K562 (cell line): Measurements from ENCODE around the gene MYL12B. TPM values are rescaled to one million over a fixed set of nuclear protein-coding genes. Genes with fewer than 3 reads are reported as not detected.

ENCODE experiments used
- ASH1L ChIP-seq: fragments of 450-650 bp; IDR thresholded peaks from 2 replicates; pipeline ENCODE4 v1.6.1; 2018; ENCODE audit warnings: borderline replicate concordance, mild to moderate bottlenecking, low read depth; ENCODE audit not compliant: partially characterized antibody
- CREB1 ChIP-seq, 2 experiments: sonication (generic) in 1 of 2; formaldehyde crosslinking in 1 of 2; IDR thresholded peaks; 2 replicates each; pipeline versions ENCODE4 v1.6.1 to v1.8.0; 2012 to 2022; ENCODE audit warnings: inconsistent platforms in 1 of 2, mild to moderate bottlenecking in 1 of 2, missing genetic modification reagents in 1 of 2, moderate library complexity in 1 of 2
- CREB5 ChIP-seq: fragments of 250-450 bp; sonication (Bioruptor Pico); IDR thresholded peaks from 2 replicates; pipeline ENCODE4 v1.5.0; 2020; ENCODE audit warnings: mild to moderate bottlenecking
- DACH1 ChIP-seq: fragments of 450-650 bp; IDR thresholded peaks from 2 replicates; pipeline ENCODE4 v1.6.1; 2018; ENCODE audit not compliant: partially characterized antibody
- EZH2 ChIP-seq: IDR thresholded peaks from 2 replicates; pipeline ENCODE4 v1.6.1; 2012; ENCODE audit warnings: low read depth, mild to moderate bottlenecking, inconsistent platforms, low read length, borderline replicate concordance
- FIP1L1 ChIP-seq: fragments of 200-400 bp; formaldehyde crosslinking; IDR thresholded peaks from 2 replicates; pipeline ENCODE4 v1.6.1; 2018; ENCODE audit warnings: mild to moderate bottlenecking, low read depth, low read length; ENCODE audit not compliant: poor library complexity, severe bottlenecking
- FOXP1 ChIP-seq: sonication (generic); formaldehyde crosslinking; IDR thresholded peaks from 2 replicates; pipeline ENCODE4 v1.8.0; 2022; ENCODE audit warnings: mild to moderate bottlenecking, missing genetic modification reagents
- GTF2A2 ChIP-seq: IDR thresholded peaks from 2 replicates; pipeline ENCODE4 v1.6.1; 2016; ENCODE audit warnings: mild to moderate bottlenecking, missing genetic modification characterization, missing compliant biosample characterization
- KDM5B ChIP-seq: fragments of 200-600 bp; sonication (generic); IDR thresholded peaks from 2 replicates; pipeline ENCODE4 v1.6.1; 2012; ENCODE audit warnings: low read depth, mild to moderate bottlenecking, moderate library complexity, low read length, control low read depth, inconsistent platforms; ENCODE audit not compliant: insufficient replicate concordance
- NFIC ChIP-seq: fragments of 450-650 bp; IDR thresholded peaks from 2 replicates; pipeline ENCODE4 v1.6.1; 2017; ENCODE audit warnings: mild to moderate bottlenecking, inconsistent platforms
- POLR3G ChIP-seq: IDR thresholded peaks from 2 replicates; pipeline ENCODE4 v1.6.1; 2011; ENCODE audit not compliant: insufficient read length, insufficient replicate concordance; ENCODE audit errors: extremely low read depth
- RCOR1 ChIP-seq, 2 experiments: IDR thresholded peaks; 2 replicates each; pipeline ENCODE4 v1.6.1; 2012; ENCODE audit warnings: low read depth in 2 of 2, low read length in 2 of 2, borderline replicate concordance in 1 of 2, improper control_type of control experiment in 1 of 2
- RFX7 ChIP-seq: fragments of 250-450 bp; sonication (Bioruptor Pico); IDR thresholded peaks from 2 replicates; pipeline ENCODE4 v1.5.1; 2021; ENCODE audit warnings: mild to moderate bottlenecking
- RUNX1 ChIP-seq: sonication (generic); IDR thresholded peaks from 2 replicates; pipeline ENCODE4 v1.6.1; 2016; ENCODE audit warnings: antibody characterized with exemption, low read depth
- SIN3B ChIP-seq: fragments of 450-650 bp; IDR thresholded peaks from 2 replicates; pipeline ENCODE4 v1.6.1; 2017; ENCODE audit warnings: low read depth, mild to moderate bottlenecking, moderate library complexity
- SNIP1 ChIP-seq: fragments of 450-650 bp; IDR thresholded peaks from 2 replicates; pipeline ENCODE4 v1.7.1; 2017; ENCODE audit warnings: low read depth, mild to moderate bottlenecking
- SP2 ChIP-seq: IDR thresholded peaks from 2 replicates; pipeline ENCODE4 v1.6.1; 2011; ENCODE audit warnings: mild to moderate bottlenecking, low read depth, low read length, moderate library complexity; ENCODE audit not compliant: poor library complexity, severe bottlenecking; ENCODE audit errors: extremely low read depth
- SREBF1 ChIP-seq: fragments of 150-350 bp; IDR thresholded peaks from 2 replicates; pipeline ENCODE4 v1.6.1; 2014; ENCODE audit warnings: antibody characterized with exemption, low read depth, low read length, borderline replicate concordance
- TFAM ChIP-seq: fragments of 250-450 bp; sonication (Bioruptor Pico); conservative IDR thresholded peaks from 2 replicates; pipeline ENCODE4 v1.5.0; 2021; ENCODE audit warnings: mild to moderate bottlenecking, moderate library complexity
- TRIM28 ChIP-seq: fragments of 450-650 bp; IDR thresholded peaks from 2 replicates; pipeline ENCODE4 v1.6.1; 2017
- ZFP1 ChIP-seq: fragments of 450-650 bp; formaldehyde crosslinking; IDR thresholded peaks from 2 replicates; pipeline ENCODE4 v1.4.0; 2020; ENCODE audit warnings: mild to moderate bottlenecking, mixed read lengths
- ZNF12 ChIP-seq: sonication (generic); formaldehyde crosslinking; IDR thresholded peaks from 2 replicates; pipeline ENCODE4 v1.4.0; 2020; ENCODE audit warnings: mild to moderate bottlenecking, missing genetic modification reagents
- polyA plus RNA-seq, 8 experiments: library from polyadenylated mRNA; depleted of rRNA in 4 of 8; stranded (reverse) in 5 of 8; unstranded in 3 of 8; fragments of >200 nt; fragmentation: Nextera tagmentation in 2 of 8; fragmentation: Illumina TruSeq in 1 of 8; extraction: Ambion mirVana in 2 of 8; extraction: Trizol in 1 of 8; gene quantifications; 2 replicates each; pipeline versions ENCODE4 v1.2.1 to v1.2.3, GENCODE V29; 2011 to 2014; ENCODE audit warnings: inconsistent platforms in 1 of 8, missing spikeins in 1 of 8
- total RNA-seq, 7 experiments: library from RNA; depleted of rRNA in 6 of 7; stranded (reverse); fragments of >200 nt in 6 of 7; fragmentation: Illumina TruSeq in 2 of 7; extraction: Trizol in 2 of 7; gene quantifications; 2 replicates each; pipeline versions ENCODE4 v1.2.1 to v1.2.3, GENCODE V29; 2011 to 2021; ENCODE audit warnings: low replicate concordance in 1 of 7
- TF ChIP-seq, protein P1 (sequence below), 2 experiments: fragments of 150-350 bp in 1 of 2; IDR thresholded peaks; 2 replicates each; pipeline ENCODE4 v1.6.1; 2012 to 2016; ENCODE audit warnings: low read depth in 2 of 2, low read length in 2 of 2, mild to moderate bottlenecking in 1 of 2, moderate library complexity in 1 of 2

MYL12B gene
- total and polyA plus RNA-seq, 9 of the 15 experiments (the other 6 are each of a cell fraction or from before 2014, with no cell fraction given) = 220 to 995 (median 463) TPM

DNA sequence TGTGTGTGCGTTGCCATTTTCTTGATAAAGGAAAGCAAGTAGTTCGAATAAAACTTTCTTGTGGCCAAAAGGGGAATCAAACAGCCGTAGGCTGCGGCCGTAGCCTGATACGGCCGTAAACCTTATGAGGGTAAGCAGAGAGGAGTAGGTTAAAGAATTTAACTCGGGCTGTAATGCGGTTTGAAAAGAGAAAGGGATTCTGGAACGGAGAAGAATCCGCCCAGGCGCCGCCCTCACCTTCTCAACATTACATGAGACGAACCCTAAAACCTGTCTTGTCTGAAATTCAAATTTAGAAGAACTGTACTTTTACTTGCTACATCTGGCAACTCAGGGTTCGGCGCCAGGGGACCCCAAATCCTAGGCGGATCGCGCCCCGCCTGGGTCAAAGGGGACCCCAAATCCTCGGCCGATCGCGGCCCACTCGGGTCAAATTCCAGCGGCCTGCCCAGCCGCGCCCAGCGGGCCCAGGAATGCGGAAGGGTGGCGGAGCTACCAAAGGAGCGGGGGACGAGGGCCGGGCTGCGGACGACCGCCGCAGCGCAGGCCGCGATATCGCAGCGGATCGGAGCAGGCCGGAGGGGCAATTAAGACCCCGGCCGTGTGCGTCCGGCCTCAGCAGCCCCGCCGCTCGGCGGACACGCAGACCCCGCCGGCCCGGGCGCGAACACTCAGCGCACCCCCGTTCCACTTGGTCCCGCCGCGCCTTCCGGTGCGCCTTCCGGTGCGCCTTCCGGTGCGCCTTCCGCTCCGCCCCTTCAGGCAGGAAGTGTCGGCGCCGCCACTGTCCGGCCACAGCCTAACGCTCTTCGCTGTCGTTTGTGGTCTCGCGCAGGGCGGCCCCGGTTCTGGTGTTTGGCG, at the start of gene MYL12B (continued):
- TF ChIP-seq RCOR1 (IDR thresholded peaks at IDR 0.05; ENCODE audit: borderline replicate concordance in 1 of 2, low read depth in 2 of 2, low read length in 2 of 2) (0 out of 4 replicates have a peak, but pooled peaks have one; percentile 9 to 30), POLR3G (no peak), NFIC (peak; percentile 19; the same call in 1 of the 2 replicates), ZNF12 (peak; percentile 73; the same call in 1 of the 2 replicates), ASH1L (peak; percentile 84), TFAM (CRISPR knock-in tag) (no peak), FIP1L1 (peak; percentile 93), GTF2A2 (tag) (no peak), FOXP1 (CRISPR knock-in tag) (no peak; the same call in 1 of the 2 replicates), CREB1 (IDR thresholded peaks at IDR 0.05) (peak; percentile 47; the same call in 1 of the 2 replicates), CREB1 (CRISPR knock-in tag; IDR thresholded peaks at IDR 0.05) (peak; percentile 63; the same call in 1 of the 2 replicates), ZFP1 (CRISPR knock-in tag) (no peak), DACH1 (no peak), SP2 (no peak), KDM5B (peak; percentile 77), RUNX1 (no peak), TRIM28 (peak; percentile 63; the same call in 1 of the 2 replicates), SREBF1 (peak; percentile 48; the same call in 1 of the 2 replicates), SIN3B (peak; percentile 85), CREB5 (CRISPR knock-in tag) (no peak), SNIP1 (no peak), EZH2 (no peak), RFX7 (CRISPR knock-in tag) (no peak)
- TF ChIP-seq, protein P1, sequence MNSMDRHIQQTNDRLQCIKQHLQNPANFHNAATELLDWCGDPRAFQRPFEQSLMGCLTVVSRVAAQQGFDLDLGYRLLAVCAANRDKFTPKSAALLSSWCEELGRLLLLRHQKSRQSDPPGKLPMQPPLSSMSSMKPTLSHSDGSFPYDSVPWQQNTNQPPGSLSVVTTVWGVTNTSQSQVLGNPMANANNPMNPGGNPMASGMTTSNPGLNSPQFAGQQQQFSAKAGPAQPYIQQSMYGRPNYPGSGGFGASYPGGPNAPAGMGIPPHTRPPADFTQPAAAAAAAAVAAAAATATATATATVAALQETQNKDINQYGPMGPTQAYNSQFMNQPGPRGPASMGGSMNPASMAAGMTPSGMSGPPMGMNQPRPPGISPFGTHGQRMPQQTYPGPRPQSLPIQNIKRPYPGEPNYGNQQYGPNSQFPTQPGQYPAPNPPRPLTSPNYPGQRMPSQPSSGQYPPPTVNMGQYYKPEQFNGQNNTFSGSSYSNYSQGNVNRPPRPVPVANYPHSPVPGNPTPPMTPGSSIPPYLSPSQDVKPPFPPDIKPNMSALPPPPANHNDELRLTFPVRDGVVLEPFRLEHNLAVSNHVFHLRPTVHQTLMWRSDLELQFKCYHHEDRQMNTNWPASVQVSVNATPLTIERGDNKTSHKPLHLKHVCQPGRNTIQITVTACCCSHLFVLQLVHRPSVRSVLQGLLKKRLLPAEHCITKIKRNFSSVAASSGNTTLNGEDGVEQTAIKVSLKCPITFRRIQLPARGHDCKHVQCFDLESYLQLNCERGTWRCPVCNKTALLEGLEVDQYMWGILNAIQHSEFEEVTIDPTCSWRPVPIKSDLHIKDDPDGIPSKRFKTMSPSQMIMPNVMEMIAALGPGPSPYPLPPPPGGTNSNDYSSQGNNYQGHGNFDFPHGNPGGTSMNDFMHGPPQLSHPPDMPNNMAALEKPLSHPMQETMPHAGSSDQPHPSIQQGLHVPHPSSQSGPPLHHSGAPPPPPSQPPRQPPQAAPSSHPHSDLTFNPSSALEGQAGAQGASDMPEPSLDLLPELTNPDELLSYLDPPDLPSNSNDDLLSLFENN (IDR thresholded peaks at IDR 0.05; ENCODE audit: low read depth in 2 of 2, low read length in 2 of 2) = 0 out of 4 replicates have a peak, but pooled peaks of 1 of the 2 experiments have one; percentile 8
